ENCODE data around the gene STAT4.
A peak's percentile ranks its signal among the peaks of the same experiment; 100 is the strongest.

The STAT4 gene

GRCh38 chr2:191014653-191015020, 136.2 kb downstream of the STAT4 start:
- TF ChIP-seq Cebpa-rat (IDR thresholded peaks at IDR 0.05), result no peak
- Histone ChIP-seq H3K27ac (peak overlapping the region; percentile 71 to 95 (median 87)), H3K4me1 (peaks cover 21 to 64% (median 29%) of the 10 kb centered on the region in 10 experiments), H3K9me3 (replicated peaks in 1 of 11) (no peaks in the 10 kb centered on the region; a peak in 1 of 22 replicates), H3K4me2 (peak overlapping the region; percentile 62 to 93 (median 79)), H3K36me3 (peaks cover 15 to 27% (median 21%) of the 10 kb centered on the region in 11 experiments; a peak in 21 of 22 replicates), H4K20me1 (peaks cover 0 to 29% (median 12%) of the 10 kb centered on the region in 11 experiments; a peak in 8 of 22 replicates), H3K4me3 (peak overlapping the region; percentile 69 to 97 (median 89)), H3K27me3 (no peaks in the 10 kb centered on the region), H3K9ac (peak overlapping the region; percentile 66 to 94 (median 89))

- Histone ChIP-seq H3K4me2 (peak within 1 kb of the TSS; percentile 83 to 94 (median 90)), H3K27me3 (no peaks in the 10 kb centered on the region), H3K36me3 (peaks cover 21 to 33% (median 26%) of the 10 kb centered on the region in 11 experiments; a peak in 21 of 22 replicates), H4K20me1 (peaks cover 0 to 29% (median 12%) of the 10 kb centered on the region in 11 experiments; a peak in 8 of 22 replicates), H3K4me1 (peaks cover 21 to 59% (median 27%) of the 10 kb centered on the region in 10 experiments), H3K27ac (peak within 1 kb of the TSS; percentile 71 to 95 (median 87)), H3K4me3 (peak within 1 kb of the TSS; percentile 69 to 97 (median 89)), H3K9ac (peak within 1 kb of the TSS; percentile 83 to 94 (median 89)), H3K9me3 (replicated peaks in 1 of 11) (no peaks in the 10 kb centered on the region; a peak in 1 of 22 replicates)
- TF ChIP-seq Cebpa-rat (IDR thresholded peaks at IDR 0.05), result no peak
These were observed 136.7 kb downstream of the STAT4 start, which contains the start of gene STAT1 for GRCh38 chr2:191013932-191014652. STAT1 (minus strand) TSS chr2:191014171; CDS start chr2:191010003, 4,168 bp downstream.

DNA sequence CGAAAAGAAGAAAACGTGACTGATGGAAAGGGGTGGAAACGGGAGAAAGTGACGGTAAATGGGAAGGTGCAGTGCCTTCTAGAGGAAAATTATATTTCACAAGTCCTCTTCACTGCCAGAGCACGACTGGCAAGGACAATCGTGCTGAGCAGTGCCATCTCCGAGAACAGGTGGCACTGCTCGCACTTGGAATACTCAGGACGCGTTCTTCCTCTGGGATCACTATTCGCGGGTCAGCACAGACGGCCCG, 137.2 kb downstream of the STAT4 start:
- H3K36me3 ChIP-seq, result peaks cover 26 to 38% (median 31%) of the 10 kb centered on the region in 11 experiments; a peak in 21 of 22 replicates
- TF ChIP-seq Cebpa-rat (IDR thresholded peaks at IDR 0.05), result no peak
- peak overlapping the region; percentile 71 to 95 (median 87) for H3K27ac ChIP-seq
- H3K4me3 ChIP-seq, result peak overlapping the region; percentile 69 to 97 (median 89)
- peak overlapping the region; percentile 78 to 94 (median 90) for H3K4me2 ChIP-seq
- H3K9me3 ChIP-seq (replicated peaks in 1 of 11), result no peaks in the 10 kb centered on the region; a peak in 1 of 22 replicates
- peaks cover 21 to 55% (median 27%) of the 10 kb centered on the region in 10 experiments for H3K4me1 ChIP-seq
- H3K27me3 ChIP-seq, result no peaks in the 10 kb centered on the region
- peak overlapping the region; percentile 83 to 94 (median 89) for H3K9ac ChIP-seq
- peaks cover 0 to 33% (median 12%) of the 10 kb centered on the region in 11 experiments; a peak in 8 of 22 replicates for H4K20me1 ChIP-seq

GRCh38 chr2:191012845-191013681, 137.7 kb downstream of the STAT4 start:
- peak overlapping the region; percentile 78 to 94 (median 90) for H3K4me2 ChIP-seq
- H3K27me3 ChIP-seq, result no peaks in the 10 kb centered on the region
- H3K4me1 ChIP-seq, result peaks cover 21 to 50% (median 27%) of the 10 kb centered on the region in 10 experiments
- H4K20me1 ChIP-seq, result peaks cover 0 to 38% (median 12%) of the 10 kb centered on the region in 11 experiments; a peak in 8 of 22 replicates
- H3K9me3 ChIP-seq (replicated peaks in 1 of 11), result no peaks in the 10 kb centered on the region; a peak in 1 of 22 replicates
- H3K27ac ChIP-seq, result peak overlapping the region; percentile 71 to 95 (median 87); a peak in 21 of 22 replicates
- TF ChIP-seq Cebpa-rat (IDR thresholded peaks at IDR 0.05), result peak in 3 of 11 experiments; percentile 17 to 25 (median 20); a peak in 2 of 22 replicates
- peak overlapping the region; percentile 69 to 97 (median 89) for H3K4me3 ChIP-seq
- peak overlapping the region; percentile 83 to 94 (median 89) for H3K9ac ChIP-seq
- H3K36me3 ChIP-seq, result peaks cover 31 to 43% (median 36%) of the 10 kb centered on the region in 11 experiments

DNA sequence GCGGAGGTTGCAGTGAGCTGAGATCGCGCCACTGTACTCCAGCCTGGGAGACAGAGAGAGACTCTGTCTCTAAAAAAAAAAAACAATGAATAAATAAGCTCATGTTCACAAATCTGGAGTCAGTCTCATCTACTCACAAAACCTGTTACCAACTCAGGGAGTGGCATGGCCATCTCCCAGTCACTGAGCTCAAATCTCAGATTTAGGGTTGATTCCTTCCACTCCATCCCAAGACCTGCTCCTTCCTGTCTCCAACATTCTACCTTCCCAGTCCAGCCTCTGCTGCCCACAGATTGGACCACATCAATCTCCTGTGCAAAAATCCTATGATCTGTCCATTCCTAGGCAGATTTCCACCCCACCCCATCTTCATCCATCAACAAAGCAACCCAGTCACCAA, 138.4 kb downstream of the STAT4 start:
- peaks cover 38 to 50% (median 43%) of the 10 kb centered on the region in 11 experiments for H3K36me3 ChIP-seq
- H3K27ac ChIP-seq, result peak overlapping the region in 4 of 11 experiments; percentile 39 to 95 (median 92); a peak in 6 of 22 replicates
- H3K4me2 ChIP-seq, result peak overlapping the region; percentile 78 to 94 (median 90)
- peak overlapping the region in 5 of 11 experiments; percentile 11 to 93 (median 85); a peak in 3 of 22 replicates for H3K9ac ChIP-seq
- peaks cover 0 to 42% (median 12%) of the 10 kb centered on the region in 11 experiments; a peak in 8 of 22 replicates for H4K20me1 ChIP-seq
- TF ChIP-seq Cebpa-rat (IDR thresholded peaks at IDR 0.05), result no peak
- H3K4me3 ChIP-seq, result peak overlapping the region in 8 of 10 experiments; percentile 69 to 97 (median 89); a peak in 13 of 20 replicates
- H3K4me1 ChIP-seq, result peaks cover 21 to 47% (median 27%) of the 10 kb centered on the region in 10 experiments
- no peaks in the 10 kb centered on the region for H3K27me3 ChIP-seq
- H3K9me3 ChIP-seq (replicated peaks in 1 of 11), result no peaks in the 10 kb centered on the region; a peak in 1 of 22 replicates

DNA sequence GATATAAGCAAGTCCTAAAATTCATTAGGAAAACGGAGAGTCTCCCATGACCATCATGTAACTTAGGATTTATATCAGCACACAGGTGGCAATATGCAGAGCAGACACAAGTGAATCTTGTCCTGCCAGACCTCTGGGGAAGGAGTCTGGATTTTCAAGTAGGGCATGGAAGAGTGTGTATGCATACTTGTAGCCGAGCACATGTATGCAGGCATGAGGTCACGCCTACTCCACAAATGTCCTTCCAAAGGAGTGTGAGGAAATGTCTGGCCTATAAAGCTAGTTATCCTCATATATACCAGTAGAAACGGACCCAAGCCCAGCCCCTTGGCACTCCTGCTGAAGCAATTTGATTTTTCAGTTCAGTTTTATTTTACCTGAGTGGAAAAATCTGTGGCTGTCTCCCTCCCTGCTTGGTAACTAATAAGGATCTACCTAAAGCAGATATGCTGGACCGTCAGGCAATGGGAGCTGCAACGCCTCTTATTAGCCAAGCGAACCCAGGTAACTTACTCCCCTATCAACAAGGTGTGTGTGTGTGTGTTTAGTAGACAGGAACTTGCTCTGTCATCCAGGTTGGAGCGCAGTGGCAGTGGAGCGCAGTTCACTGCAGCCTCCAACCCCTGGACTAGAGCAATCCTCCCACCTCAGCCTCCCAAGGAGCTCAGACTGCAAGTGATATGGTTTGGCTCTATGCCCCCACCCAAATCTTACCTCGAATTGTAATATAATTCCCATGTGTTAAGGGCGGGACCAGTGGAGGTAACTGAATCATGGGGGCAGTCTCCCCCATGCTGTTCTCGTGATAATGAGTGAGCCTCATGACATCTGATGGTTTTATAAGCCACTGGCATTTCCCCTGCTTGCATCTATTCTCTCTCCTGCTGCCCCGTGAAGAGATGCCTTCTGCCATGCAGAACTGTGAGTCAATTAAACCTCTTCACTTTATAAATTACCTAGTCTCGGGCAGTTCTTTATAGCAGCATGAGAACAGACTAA, 139.6 kb downstream of the STAT4 start:
- peaks cover 21 to 46% (median 27%) of the 10 kb centered on the region in 10 experiments for H3K4me1 ChIP-seq
- no peak overlapping the region for H3K4me3 ChIP-seq
- H3K9me3 ChIP-seq (replicated peaks in 1 of 11), result no peaks in the 10 kb centered on the region; a peak in 1 of 22 replicates
- H3K4me2 ChIP-seq, result peak overlapping the region in 5 of 11 experiments; percentile 12 to 94 (median 92); a peak in 8 of 22 replicates
- TF ChIP-seq Cebpa-rat (IDR thresholded peaks at IDR 0.05), result no peak
- H3K27me3 ChIP-seq, result no peaks in the 10 kb centered on the region
- no peak overlapping the region for H3K27ac ChIP-seq
- H4K20me1 ChIP-seq, result peaks cover 0 to 51% (median 12%) of the 10 kb centered on the region in 11 experiments; a peak in 8 of 22 replicates
- no peak overlapping the region for H3K9ac ChIP-seq
- peaks cover 49 to 62% (median 54%) of the 10 kb centered on the region in 11 experiments for H3K36me3 ChIP-seq

GRCh38 chr2:191009541-191010374, 141.0 kb downstream of the STAT4 start:
- Histone ChIP-seq H3K36me3 (peaks cover 64 to 76% (median 69%) of the 10 kb centered on the region in 11 experiments), H3K27ac (no peak overlapping the region), H3K27me3 (no peaks in the 10 kb centered on the region), H4K20me1 (peaks cover 0 to 55% (median 12%) of the 10 kb centered on the region in 11 experiments; a peak in 8 of 22 replicates), H3K4me1 (peaks cover 18 to 31% (median 23%) of the 10 kb centered on the region in 10 experiments), H3K4me2 (no peak overlapping the region), H3K9ac (no peak overlapping the region), H3K9me3 (replicated peaks in 1 of 11) (no peaks in the 10 kb centered on the region), H3K4me3 (no peak overlapping the region)
- no peak for TF ChIP-seq Cebpa-rat (IDR thresholded peaks at IDR 0.05)
